HEK293 (cell line): ENCODE data around the gene PANK2.

ENCODE experiments used
- BCL11A ChIP-seq: fragments of 450-650 bp; formaldehyde crosslinking; IDR thresholded peaks from 2 replicates; pipeline ENCODE4 v1.5.1; 2016; ENCODE audit warnings: low read depth, missing biosample characterization, missing genetic modification characterization
- GLIS1 ChIP-seq: fragments of 450-650 bp; formaldehyde crosslinking; IDR thresholded peaks from 2 replicates; pipeline ENCODE4 v1.5.1; 2016; ENCODE audit warnings: missing biosample characterization, missing genetic modification characterization
- MYNN ChIP-seq: fragments of 450-650 bp; formaldehyde crosslinking; IDR thresholded peaks from 2 replicates; pipeline ENCODE4 v1.5.1; 2016; ENCODE audit warnings: missing biosample characterization, missing genetic modification characterization, borderline replicate concordance
- ZBTB8A ChIP-seq: fragments of 450-650 bp; formaldehyde crosslinking; IDR thresholded peaks from 2 replicates; pipeline ENCODE4 v1.5.1; 2016; ENCODE audit warnings: missing biosample characterization, missing genetic modification characterization
- ZFP41 ChIP-seq: fragments of 450-650 bp; formaldehyde crosslinking; IDR thresholded peaks from 2 replicates; pipeline ENCODE4 v1.5.1; 2016; ENCODE audit warnings: missing biosample characterization, missing genetic modification characterization, borderline replicate concordance
- ZNF114 ChIP-seq: fragments of 450-650 bp; formaldehyde crosslinking; IDR thresholded peaks from 2 replicates; pipeline ENCODE4 v1.5.0; 2017; ENCODE audit warnings: missing biosample characterization, missing genetic modification characterization
- ZNF184 ChIP-seq: fragments of 450-650 bp; IDR thresholded peaks from 2 replicates; pipeline ENCODE4 v1.5.1; 2018; ENCODE audit warnings: missing biosample characterization, mild to moderate bottlenecking, missing genetic modification characterization
- ZNF221 ChIP-seq: fragments of 450-650 bp; formaldehyde crosslinking; IDR thresholded peaks from 2 replicates; pipeline ENCODE4 v1.5.1; 2017; ENCODE audit warnings: missing biosample characterization, missing genetic modification characterization, borderline replicate concordance
- ZNF223 ChIP-seq: fragments of 450-650 bp; formaldehyde crosslinking; IDR thresholded peaks from 2 replicates; pipeline ENCODE4 v1.5.1; 2016; ENCODE audit warnings: missing biosample characterization, missing genetic modification characterization
- ZNF37A ChIP-seq: fragments of 450-650 bp; IDR thresholded peaks from 2 replicates; pipeline ENCODE4 v1.5.1; 2018; ENCODE audit warnings: missing biosample characterization, missing genetic modification characterization
- ZNF48 ChIP-seq: fragments of 450-650 bp; formaldehyde crosslinking; IDR thresholded peaks from 2 replicates; pipeline ENCODE4 v1.5.1; 2016; ENCODE audit warnings: missing biosample characterization, missing genetic modification characterization
- ZNF510 ChIP-seq: fragments of 450-650 bp; formaldehyde crosslinking; IDR thresholded peaks from 2 replicates; pipeline ENCODE4 v1.5.1; 2018; ENCODE audit warnings: mild to moderate bottlenecking, missing genetic modification characterization, missing biosample characterization; ENCODE audit not compliant: insufficient replicate concordance
- ZNF555 ChIP-seq: fragments of 450-650 bp; formaldehyde crosslinking; conservative IDR thresholded peaks from 2 replicates; pipeline ENCODE4 v1.5.1; 2017; ENCODE audit warnings: missing biosample characterization, mild to moderate bottlenecking, missing genetic modification characterization, inconsistent platforms
- ZNF585B ChIP-seq: fragments of 450-650 bp; formaldehyde crosslinking; IDR thresholded peaks from 2 replicates; pipeline ENCODE4 v1.5.1; 2016; ENCODE audit warnings: missing biosample characterization, missing genetic modification characterization
- ZNF610 ChIP-seq: fragments of 450-650 bp; formaldehyde crosslinking; IDR thresholded peaks from 2 replicates; pipeline ENCODE4 v1.5.1; 2016; ENCODE audit warnings: missing biosample characterization, missing genetic modification characterization, borderline replicate concordance
- ZNF623 ChIP-seq: fragments of 450-650 bp; formaldehyde crosslinking; IDR thresholded peaks from 2 replicates; pipeline ENCODE4 v1.5.1; 2016; ENCODE audit warnings: missing biosample characterization, missing genetic modification characterization
- ZNF654 ChIP-seq: fragments of 450-650 bp; formaldehyde crosslinking; IDR thresholded peaks from 2 replicates; pipeline ENCODE4 v1.5.1; 2016; ENCODE audit warnings: low read depth, missing biosample characterization, missing genetic modification characterization
- ZNF660 ChIP-seq: fragments of 450-650 bp; IDR thresholded peaks from 2 replicates; pipeline ENCODE4 v1.5.1; 2018; ENCODE audit warnings: missing biosample characterization, mild to moderate bottlenecking, missing genetic modification characterization
- ZNF701 ChIP-seq: fragments of 450-650 bp; formaldehyde crosslinking; IDR thresholded peaks from 2 replicates; pipeline ENCODE4 v1.5.1; 2016; ENCODE audit warnings: missing biosample characterization, missing genetic modification characterization
- ZNF707 ChIP-seq: fragments of 450-650 bp; formaldehyde crosslinking; IDR thresholded peaks from 2 replicates; pipeline ENCODE4 v1.5.1; 2016; ENCODE audit warnings: missing biosample characterization, missing genetic modification characterization
- TF ChIP-seq, protein P1 (sequence below): fragments of 450-650 bp; formaldehyde crosslinking; IDR thresholded peaks from 2 replicates; pipeline ENCODE4 v1.5.1; 2016; ENCODE audit warnings: missing biosample characterization, missing genetic modification characterization
- TF ChIP-seq, protein P2 (sequence below): fragments of 450-650 bp; formaldehyde crosslinking; IDR thresholded peaks from 2 replicates; pipeline ENCODE4 v1.5.1; 2016; ENCODE audit warnings: missing biosample characterization, missing genetic modification characterization
- TF ChIP-seq, protein P3 (sequence below): fragments of 450-650 bp; formaldehyde crosslinking; IDR thresholded peaks from 2 replicates; pipeline ENCODE4 v1.5.1; 2017; ENCODE audit warnings: missing biosample characterization, missing genetic modification characterization
- TF ChIP-seq, protein P4 (sequence below): fragments of 450-650 bp; formaldehyde crosslinking; IDR thresholded peaks from 2 replicates; pipeline ENCODE4 v1.5.1; 2017; ENCODE audit warnings: missing biosample characterization, missing genetic modification characterization
- TF ChIP-seq, protein P5 (sequence below): fragments of 450-650 bp; formaldehyde crosslinking; IDR thresholded peaks from 2 replicates; pipeline ENCODE4 v1.5.1; 2017; ENCODE audit warnings: missing biosample characterization, missing genetic modification characterization
- TF ChIP-seq, protein P6 (sequence below): fragments of 450-650 bp; formaldehyde crosslinking; IDR thresholded peaks from 2 replicates; pipeline ENCODE4 v1.5.1; 2016; ENCODE audit warnings: missing biosample characterization, missing genetic modification characterization

Gene PANK2

DNA sequence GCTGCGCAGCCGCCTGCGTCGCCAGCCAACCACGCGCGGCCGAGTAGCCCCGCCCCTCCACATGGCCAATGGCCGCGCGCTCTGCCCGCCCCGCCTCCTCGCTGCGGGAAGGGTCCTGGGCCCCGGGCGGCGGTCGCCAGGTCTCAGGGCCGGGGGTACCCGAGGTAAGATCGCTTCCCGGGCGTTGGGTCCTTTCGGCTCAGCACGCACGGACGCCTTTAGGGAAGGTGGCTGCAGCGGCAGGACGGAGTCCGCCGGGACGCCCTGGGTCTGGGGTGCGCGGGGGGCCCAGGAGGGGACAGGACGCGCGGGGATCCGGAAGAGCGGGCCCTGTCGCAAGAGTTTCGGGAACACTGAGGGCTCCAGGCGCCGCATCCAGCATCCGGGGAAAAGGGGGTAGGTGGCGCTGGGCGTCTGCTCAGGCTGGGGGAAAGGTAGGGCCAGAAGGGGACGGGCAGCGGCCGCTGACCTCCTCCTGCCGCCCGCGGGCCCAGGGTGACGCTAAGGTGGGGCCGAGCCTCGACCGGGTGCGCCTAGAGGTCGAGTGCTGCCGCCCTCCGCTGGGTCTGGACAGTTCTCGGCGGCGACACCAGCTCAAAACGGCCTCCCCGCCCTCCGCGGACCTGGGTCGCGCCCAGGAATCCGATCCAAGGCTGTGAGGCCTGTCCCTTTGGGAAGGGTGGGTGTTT, 42.3 kb upstream of the PANK2 start, which contains the start of gene MAVS (continued):
- TF ChIP-seq, protein P1, sequence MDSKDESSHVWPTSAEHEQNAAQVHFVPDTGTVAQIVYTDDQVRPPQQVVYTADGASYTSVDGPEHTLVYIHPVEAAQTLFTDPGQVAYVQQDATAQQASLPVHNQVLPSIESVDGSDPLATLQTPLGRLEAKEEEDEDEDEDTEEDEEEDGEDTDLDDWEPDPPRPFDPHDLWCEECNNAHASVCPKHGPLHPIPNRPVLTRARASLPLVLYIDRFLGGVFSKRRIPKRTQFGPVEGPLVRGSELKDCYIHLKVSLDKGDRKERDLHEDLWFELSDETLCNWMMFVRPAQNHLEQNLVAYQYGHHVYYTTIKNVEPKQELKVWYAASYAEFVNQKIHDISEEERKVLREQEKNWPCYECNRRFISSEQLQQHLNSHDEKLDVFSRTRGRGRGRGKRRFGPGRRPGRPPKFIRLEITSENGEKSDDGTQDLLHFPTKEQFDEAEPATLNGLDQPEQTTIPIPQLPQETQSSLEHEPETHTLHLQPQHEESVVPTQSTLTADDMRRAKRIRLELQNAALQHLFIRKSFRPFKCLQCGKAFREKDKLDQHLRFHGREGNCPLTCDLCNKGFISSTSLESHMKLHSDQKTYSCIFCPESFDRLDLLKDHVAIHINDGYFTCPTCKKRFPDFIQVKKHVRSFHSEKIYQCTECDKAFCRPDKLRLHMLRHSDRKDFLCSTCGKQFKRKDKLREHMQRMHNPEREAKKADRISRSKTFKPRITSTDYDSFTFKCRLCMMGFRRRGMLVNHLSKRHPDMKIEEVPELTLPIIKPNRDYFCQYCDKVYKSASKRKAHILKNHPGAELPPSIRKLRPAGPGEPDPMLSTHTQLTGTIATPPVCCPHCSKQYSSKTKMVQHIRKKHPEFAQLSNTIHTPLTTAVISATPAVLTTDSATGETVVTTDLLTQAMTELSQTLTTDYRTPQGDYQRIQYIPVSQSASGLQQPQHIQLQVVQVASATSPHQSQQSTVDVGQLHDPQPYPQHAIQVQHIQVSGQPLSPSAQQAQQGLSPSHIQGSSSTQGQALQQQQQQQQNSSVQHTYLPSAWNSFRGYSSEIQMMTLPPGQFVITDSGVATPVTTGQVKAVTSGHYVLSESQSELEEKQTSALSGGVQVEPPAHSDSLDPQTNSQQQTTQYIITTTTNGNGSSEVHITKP (tag by site-specific recombination), result no peak; the same call in none of the 2 replicates
- TF ChIP-seq BCL11A (tag by site-specific recombination), result 0 out of 2 replicates have a peak, but pooled peaks have one; percentile 37
- TF ChIP-seq, protein P2, sequence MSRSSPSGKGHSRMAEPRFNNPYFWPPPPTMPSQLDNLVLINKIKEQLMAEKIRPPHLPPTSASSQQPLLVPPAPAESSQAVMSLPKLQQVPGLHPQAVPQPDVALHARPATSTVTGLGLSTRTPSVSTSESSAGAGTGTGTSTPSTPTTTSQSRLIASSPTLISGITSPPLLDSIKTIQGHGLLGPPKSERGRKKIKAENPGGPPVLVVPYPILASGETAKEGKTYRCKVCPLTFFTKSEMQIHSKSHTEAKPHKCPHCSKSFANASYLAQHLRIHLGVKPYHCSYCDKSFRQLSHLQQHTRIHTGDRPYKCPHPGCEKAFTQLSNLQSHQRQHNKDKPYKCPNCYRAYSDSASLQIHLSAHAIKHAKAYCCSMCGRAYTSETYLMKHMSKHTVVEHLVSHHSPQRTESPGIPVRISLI (tag by site-specific recombination), result no peak
- TF ChIP-seq, protein P3, sequence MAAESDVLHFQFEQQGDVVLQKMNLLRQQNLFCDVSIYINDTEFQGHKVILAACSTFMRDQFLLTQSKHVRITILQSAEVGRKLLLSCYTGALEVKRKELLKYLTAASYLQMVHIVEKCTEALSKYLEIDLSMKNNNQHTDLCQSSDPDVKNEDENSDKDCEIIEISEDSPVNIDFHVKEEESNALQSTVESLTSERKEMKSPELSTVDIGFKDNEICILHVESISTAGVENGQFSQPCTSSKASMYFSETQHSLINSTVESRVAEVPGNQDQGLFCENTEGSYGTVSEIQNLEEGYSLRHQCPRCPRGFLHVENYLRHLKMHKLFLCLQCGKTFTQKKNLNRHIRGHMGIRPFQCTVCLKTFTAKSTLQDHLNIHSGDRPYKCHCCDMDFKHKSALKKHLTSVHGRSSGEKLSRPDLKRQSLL (tag by site-specific recombination), result peak; percentile 22; the same call in 1 of the 2 replicates
- TF ChIP-seq, protein P4, sequence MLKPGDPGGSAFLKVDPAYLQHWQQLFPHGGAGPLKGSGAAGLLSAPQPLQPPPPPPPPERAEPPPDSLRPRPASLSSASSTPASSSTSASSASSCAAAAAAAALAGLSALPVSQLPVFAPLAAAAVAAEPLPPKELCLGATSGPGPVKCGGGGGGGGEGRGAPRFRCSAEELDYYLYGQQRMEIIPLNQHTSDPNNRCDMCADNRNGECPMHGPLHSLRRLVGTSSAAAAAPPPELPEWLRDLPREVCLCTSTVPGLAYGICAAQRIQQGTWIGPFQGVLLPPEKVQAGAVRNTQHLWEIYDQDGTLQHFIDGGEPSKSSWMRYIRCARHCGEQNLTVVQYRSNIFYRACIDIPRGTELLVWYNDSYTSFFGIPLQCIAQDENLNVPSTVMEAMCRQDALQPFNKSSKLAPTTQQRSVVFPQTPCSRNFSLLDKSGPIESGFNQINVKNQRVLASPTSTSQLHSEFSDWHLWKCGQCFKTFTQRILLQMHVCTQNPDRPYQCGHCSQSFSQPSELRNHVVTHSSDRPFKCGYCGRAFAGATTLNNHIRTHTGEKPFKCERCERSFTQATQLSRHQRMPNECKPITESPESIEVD (tag by site-specific recombination), result no peak
- TF ChIP-seq ZNF610 (tag by site-specific recombination), result 0 out of 2 replicates have a peak, but pooled peaks have one; percentile 17
- TF ChIP-seq, protein P5, sequence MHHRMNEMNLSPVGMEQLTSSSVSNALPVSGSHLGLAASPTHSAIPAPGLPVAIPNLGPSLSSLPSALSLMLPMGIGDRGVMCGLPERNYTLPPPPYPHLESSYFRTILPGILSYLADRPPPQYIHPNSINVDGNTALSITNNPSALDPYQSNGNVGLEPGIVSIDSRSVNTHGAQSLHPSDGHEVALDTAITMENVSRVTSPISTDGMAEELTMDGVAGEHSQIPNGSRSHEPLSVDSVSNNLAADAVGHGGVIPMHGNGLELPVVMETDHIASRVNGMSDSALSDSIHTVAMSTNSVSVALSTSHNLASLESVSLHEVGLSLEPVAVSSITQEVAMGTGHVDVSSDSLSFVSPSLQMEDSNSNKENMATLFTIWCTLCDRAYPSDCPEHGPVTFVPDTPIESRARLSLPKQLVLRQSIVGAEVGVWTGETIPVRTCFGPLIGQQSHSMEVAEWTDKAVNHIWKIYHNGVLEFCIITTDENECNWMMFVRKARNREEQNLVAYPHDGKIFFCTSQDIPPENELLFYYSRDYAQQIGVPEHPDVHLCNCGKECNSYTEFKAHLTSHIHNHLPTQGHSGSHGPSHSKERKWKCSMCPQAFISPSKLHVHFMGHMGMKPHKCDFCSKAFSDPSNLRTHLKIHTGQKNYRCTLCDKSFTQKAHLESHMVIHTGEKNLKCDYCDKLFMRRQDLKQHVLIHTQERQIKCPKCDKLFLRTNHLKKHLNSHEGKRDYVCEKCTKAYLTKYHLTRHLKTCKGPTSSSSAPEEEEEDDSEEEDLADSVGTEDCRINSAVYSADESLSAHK (tag by site-specific recombination), result peak; percentile 17; the same call in 1 of the 2 replicates
- peak; percentile 53 for TF ChIP-seq ZBTB8A (tag by site-specific recombination)
- no peak for TF ChIP-seq ZNF184
- no peak for TF ChIP-seq ZNF223 (tag by site-specific recombination)
- TF ChIP-seq ZFP41 (tag by site-specific recombination), result no peak
- no peak for TF ChIP-seq ZNF555
- no peak for TF ChIP-seq ZNF701 (tag by site-specific recombination)
- no peak for TF ChIP-seq MYNN (tag by site-specific recombination)
- no peak for TF ChIP-seq ZNF654
- no peak for TF ChIP-seq ZNF707 (tag by site-specific recombination)
- TF ChIP-seq ZNF660 (tag by site-specific recombination), result no peak
- peak; percentile 54; the same call in 1 of the 2 replicates for TF ChIP-seq GLIS1 (tag by site-specific recombination)
- no peak for TF ChIP-seq ZNF37A (tag by site-specific recombination)
- no peak for TF ChIP-seq ZNF585B (tag by site-specific recombination)
- no peak for TF ChIP-seq ZNF510 (tag by site-specific recombination)
- no peak for TF ChIP-seq ZNF114 (tag by site-specific recombination)
- TF ChIP-seq ZNF48, result no peak
- TF ChIP-seq ZNF221 (tag by site-specific recombination), result no peak
- no peak for TF ChIP-seq ZNF623 (tag by site-specific recombination)
- TF ChIP-seq, protein P6, sequence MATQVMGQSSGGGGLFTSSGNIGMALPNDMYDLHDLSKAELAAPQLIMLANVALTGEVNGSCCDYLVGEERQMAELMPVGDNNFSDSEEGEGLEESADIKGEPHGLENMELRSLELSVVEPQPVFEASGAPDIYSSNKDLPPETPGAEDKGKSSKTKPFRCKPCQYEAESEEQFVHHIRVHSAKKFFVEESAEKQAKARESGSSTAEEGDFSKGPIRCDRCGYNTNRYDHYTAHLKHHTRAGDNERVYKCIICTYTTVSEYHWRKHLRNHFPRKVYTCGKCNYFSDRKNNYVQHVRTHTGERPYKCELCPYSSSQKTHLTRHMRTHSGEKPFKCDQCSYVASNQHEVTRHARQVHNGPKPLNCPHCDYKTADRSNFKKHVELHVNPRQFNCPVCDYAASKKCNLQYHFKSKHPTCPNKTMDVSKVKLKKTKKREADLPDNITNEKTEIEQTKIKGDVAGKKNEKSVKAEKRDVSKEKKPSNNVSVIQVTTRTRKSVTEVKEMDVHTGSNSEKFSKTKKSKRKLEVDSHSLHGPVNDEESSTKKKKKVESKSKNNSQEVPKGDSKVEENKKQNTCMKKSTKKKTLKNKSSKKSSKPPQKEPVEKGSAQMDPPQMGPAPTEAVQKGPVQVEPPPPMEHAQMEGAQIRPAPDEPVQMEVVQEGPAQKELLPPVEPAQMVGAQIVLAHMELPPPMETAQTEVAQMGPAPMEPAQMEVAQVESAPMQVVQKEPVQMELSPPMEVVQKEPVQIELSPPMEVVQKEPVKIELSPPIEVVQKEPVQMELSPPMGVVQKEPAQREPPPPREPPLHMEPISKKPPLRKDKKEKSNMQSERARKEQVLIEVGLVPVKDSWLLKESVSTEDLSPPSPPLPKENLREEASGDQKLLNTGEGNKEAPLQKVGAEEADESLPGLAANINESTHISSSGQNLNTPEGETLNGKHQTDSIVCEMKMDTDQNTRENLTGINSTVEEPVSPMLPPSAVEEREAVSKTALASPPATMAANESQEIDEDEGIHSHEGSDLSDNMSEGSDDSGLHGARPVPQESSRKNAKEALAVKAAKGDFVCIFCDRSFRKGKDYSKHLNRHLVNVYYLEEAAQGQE (tag by site-specific recombination), result 0 out of 2 replicates have a peak, but pooled peaks have one; percentile 16
